ENCODE data around the gene S100A4. TPM values are rescaled to one million over a fixed set of nuclear protein-coding genes. Genes with fewer than 3 reads are reported as not detected.
A peak's percentile ranks its signal among the peaks of the same experiment; 100 is the strongest.

Gene S100A4
- total RNA-seq, 1 donor from 2014 or later = 137 TPM

GRCh38 chr1:153505576-153505975 is 40.0 kb downstream of the S100A4 start:
- no peak overlapping the region for H3K4me3 ChIP-seq
- H3K27ac ChIP-seq (replicated peaks) = no peak overlapping the region
- TF ChIP-seq CTCF (IDR thresholded peaks at IDR 0.05; ENCODE audit: borderline replicate concordance) = no peak
- peaks cover 25% of the 10 kb centered on the region for H3K4me1 ChIP-seq
- no peaks in the 10 kb centered on the region for H3K9me3 ChIP-seq (replicated peaks)
- no peaks in the 10 kb centered on the region for H3K27me3 ChIP-seq (ENCODE audit: low read depth)
- H3K36me3 ChIP-seq = no peaks in the 10 kb centered on the region
- intact Hi-C loops (cut with micrococcal nuclease) = no loop called here
- no peak for DNase-seq

GRCh38 chr1:153503766-153504165 is 41.8 kb downstream of the S100A4 start:
- DNase-seq = no peak
- Histone ChIP-seq H3K27me3 (ENCODE audit: low read depth) (no peaks in the 10 kb centered on the region), H3K4me3 (no peak overlapping the region), H3K27ac (replicated peaks) (no peak overlapping the region), H3K36me3 (no peaks in the 10 kb centered on the region), H3K9me3 (replicated peaks) (no peaks in the 10 kb centered on the region), H3K4me1 (peaks cover 25% of the 10 kb centered on the region)
- no peak for TF ChIP-seq CTCF (IDR thresholded peaks at IDR 0.05; ENCODE audit: borderline replicate concordance)
- intact Hi-C loops (cut with micrococcal nuclease) = no loop called here

- H3K36me3 ChIP-seq = no peaks in the 10 kb centered on the region
- H3K4me1 ChIP-seq = peaks cover 5% of the 10 kb centered on the region
- no peaks in the 10 kb centered on the region for H3K9me3 ChIP-seq (replicated peaks)
- no peaks in the 10 kb centered on the region for H3K27me3 ChIP-seq (ENCODE audit: low read depth)
- H3K27ac ChIP-seq (replicated peaks) = no peak overlapping the region
- DNase-seq = no peak
- TF ChIP-seq CTCF (IDR thresholded peaks at IDR 0.05; ENCODE audit: borderline replicate concordance) = no peak
- intact Hi-C loops (cut with micrococcal nuclease) = loop anchor here (5.0 kb wide), 1 partner anchor 146 kb away; no protein-coding TSS in a partner anchor
- no peak overlapping the region for H3K4me3 ChIP-seq
These were observed 46.9 kb downstream of the S100A4 start for GRCh38 chr1:153498746-153499145.

GRCh38 chr1:153495536-153495935 is 50.1 kb downstream of the S100A4 start:
- no peaks in the 10 kb centered on the region for H3K9me3 ChIP-seq (replicated peaks)
- no peak for TF ChIP-seq CTCF (IDR thresholded peaks at IDR 0.05; ENCODE audit: borderline replicate concordance)
- H3K36me3 ChIP-seq = no peaks in the 10 kb centered on the region
- no peaks in the 10 kb centered on the region for H3K27me3 ChIP-seq (ENCODE audit: low read depth)
- intact Hi-C loops (cut with micrococcal nuclease) = loop anchor here (5.0 kb wide), 1 partner anchor 143 kb away; no protein-coding TSS in a partner anchor
- no peak overlapping the region for H3K4me3 ChIP-seq
- no peak for DNase-seq
- peaks cover 10% of the 10 kb centered on the region for H3K4me1 ChIP-seq
- H3K27ac ChIP-seq (replicated peaks) = no peak overlapping the region

GRCh38 chr1:153494976-153495535 is 50.5 kb downstream of the S100A4 start:
- peak; percentile 68 for DNase-seq
- Histone ChIP-seq H3K4me1 (peaks cover 12% of the 10 kb centered on the region), H3K9me3 (replicated peaks) (no peaks in the 10 kb centered on the region), H3K27ac (replicated peaks) (no peak overlapping the region), H3K4me3 (no peak overlapping the region), H3K27me3 (ENCODE audit: low read depth) (no peaks in the 10 kb centered on the region), H3K36me3 (no peaks in the 10 kb centered on the region)
- TF ChIP-seq CTCF (IDR thresholded peaks at IDR 0.05; ENCODE audit: borderline replicate concordance) = peak; percentile 94
- intact Hi-C loops (cut with micrococcal nuclease) = loop anchor here (5.0 kb wide), 1 partner anchor 143 kb away; no protein-coding TSS in a partner anchor

Other genes with a start within 250 kb of the S100A4 start
- gene PGLYRP3, start 232.9 kb downstream of the S100A4 start, total RNA-seq = not detected
- gene PGLYRP4, start 197.0 kb downstream of the S100A4 start, total RNA-seq = not detected
- 62.2 TPM for gene S100A9, start 188.0 kb downstream of the S100A4 start, total RNA-seq
- gene S100A12, start 170.2 kb downstream of the S100A4 start, total RNA-seq = 2.3 TPM
- gene S100A8, start 154.7 kb downstream of the S100A4 start, total RNA-seq = 26.6 TPM
- not detected for gene S100A7A, start 129.3 kb downstream of the S100A4 start, total RNA-seq
- not detected for gene S100A7, start 85.2 kb downstream of the S100A4 start, total RNA-seq
- gene S100A6, start 9.8 kb downstream of the S100A4 start, total RNA-seq = 336 TPM
- not detected for gene S100A5, start 4.9 kb downstream of the S100A4 start, total RNA-seq
- gene S100A3, start 3.5 kb upstream of the S100A4 start, total RNA-seq = 0.36 TPM
- 2.7 TPM for gene S100A2, start 20.0 kb upstream of the S100A4 start, total RNA-seq
- 38.8 TPM for gene S100A16, start 67.3 kb upstream of the S100A4 start, total RNA-seq
- 6.5 TPM for gene S100A14, start 70.5 kb upstream of the S100A4 start, total RNA-seq
- gene S100A13, start 81.7 kb upstream of the S100A4 start, total RNA-seq = 131 TPM
- 2,012 TPM for gene S100A1, start 82.6 kb upstream of the S100A4 start, total RNA-seq
- 75.5 TPM for gene CHTOP, start 88.3 kb upstream of the S100A4 start, total RNA-seq
- gene SNAPIN, start 112.9 kb upstream of the S100A4 start, total RNA-seq = 67.0 TPM
- 61.6 TPM for gene ILF2, start 125.2 kb upstream of the S100A4 start, total RNA-seq
- 10.4 TPM for gene NPR1, start 132.9 kb upstream of the S100A4 start, total RNA-seq
- 34.3 TPM for gene INTS3, start 182.2 kb upstream of the S100A4 start, total RNA-seq
- gene SLC27A3, start 229.6 kb upstream of the S100A4 start, total RNA-seq = 10.5 TPM

All from left ventricle myocardium inferior (tissue), 1 donor.